ENCODE data around the gene BEND7.

The BEND7 gene

GRCh38 chr10:13520194-13520593 lies 8.6 kb downstream of the BEND7 start:
- no peak for DNase-seq

GRCh38 chr10:13518076-13518692 lies 10.6 kb downstream of the BEND7 start:
- DNase-seq: no peak

- no peak for DNase-seq
These were observed 11.1 kb downstream of the BEND7 start for GRCh38 chr10:13517675-13518074.

GRCh38 chr10:13516176-13516575 lies 12.6 kb downstream of the BEND7 start:
- no peak for DNase-seq

GRCh38 chr10:13515467-13515866 lies 13.3 kb downstream of the BEND7 start:
- no peak for DNase-seq

- DNase-seq: no peak
These were observed 14.5 kb downstream of the BEND7 start for GRCh38 chr10:13514296-13514695.

GRCh38 chr10:13512564-13512963 lies 16.2 kb downstream of the BEND7 start:
- DNase-seq: no peak

- DNase-seq: no peak
These were observed 17.4 kb downstream of the BEND7 start for GRCh38 chr10:13511409-13511808.

- no peak for DNase-seq
These were observed 23.6 kb downstream of the BEND7 start for GRCh38 chr10:13505052-13505680.

- DNase-seq: no peak
These were observed 24.9 kb downstream of the BEND7 start for GRCh38 chr10:13503745-13504463.

GRCh38 chr10:13502380-13502779 lies 26.4 kb downstream of the BEND7 start:
- no peak for DNase-seq

GRCh38 chr10:13500201-13500600 lies 28.6 kb downstream of the BEND7 start:
- DNase-seq: no peak

GRCh38 chr10:13499150-13499549 lies 29.7 kb downstream of the BEND7 start:
- DNase-seq: no peak

GRCh38 chr10:13496931-13497330 lies 31.9 kb downstream of the BEND7 start:
- no peak for DNase-seq

GRCh38 chr10:13496164-13496563 lies 32.6 kb downstream of the BEND7 start:
- no peak for DNase-seq

GRCh38 chr10:13492493-13493180 lies 36.2 kb downstream of the BEND7 start:
- no peak for DNase-seq

GRCh38 chr10:13491747-13492360 lies 37.0 kb downstream of the BEND7 start:
- no peak for DNase-seq

GRCh38 chr10:13490503-13490902 lies 38.3 kb downstream of the BEND7 start:
- no peak for DNase-seq

- no peak for DNase-seq
These were observed 39.7 kb downstream of the BEND7 start for GRCh38 chr10:13489035-13489599.

- no peak for DNase-seq
These were observed 43.2 kb downstream of the BEND7 start for GRCh38 chr10:13485623-13486022.

GRCh38 chr10:13483951-13484350 lies 44.9 kb downstream of the BEND7 start:
- DNase-seq: peak in 3 of 4 experiments; percentile 5 to 27 (median 13)

- no peak for DNase-seq
These were observed 45.7 kb downstream of the BEND7 start for GRCh38 chr10:13483073-13483472.

- DNase-seq: no peak
These were observed 47.1 kb downstream of the BEND7 start for GRCh38 chr10:13481690-13482089.

Measured in suppressor macrophage (primary cell).